Right lobe of liver (tissue), 6 donors: ENCODE results near the gene PRR15. TPM values are rescaled to one million over a fixed set of nuclear protein-coding genes. Genes with fewer than 3 reads are reported as not detected.

ENCODE experiments used
- ATAC-seq, 4 donors: fragments of 200-7000 bp; cut with Tn5 transposase; one replicate each; pipeline ENCODE4 v1.9.1; 2020; ENCODE audit warnings: mild to moderate bottlenecking in 4 of 4, moderate library complexity in 4 of 4
- DNase-seq, 3 donors: peaks; one replicate each; pipeline ENCODE4 v3.0.0-alpha.2; 2020
- H3K27ac ChIP-seq, 3 donors: fragments of 200-600 bp; one replicate each; pipeline ENCODE4 v1.8.0; 2022
- H3K27me3 ChIP-seq, 2 donors: fragments of 200-600 bp; one replicate each; pipeline ENCODE4 v1.8.0; 2022
- H3K36me3 ChIP-seq, 4 donors: fragments of 200-600 bp; sonication (generic) in 1 of 4; one replicate each; pipeline versions ENCODE4 v1.5.1 to v1.8.0; 2017 to 2022; ENCODE audit warnings: control low read depth in 1 of 4
- H3K4me1 ChIP-seq, 4 donors: fragments of 200-600 bp; sonication (generic) in 1 of 4; one replicate each; pipeline versions ENCODE4 v1.5.1 to v1.8.0; 2017 to 2022; ENCODE audit warnings: control low read depth in 1 of 4
- H3K4me3 ChIP-seq, 3 donors: fragments of 200-600 bp; one replicate each; pipeline ENCODE4 v1.8.0; 2022
- H3K9me3 ChIP-seq, 4 donors: fragments of 200-600 bp; sonication (generic) in 1 of 4; one replicate each; pipeline versions ENCODE4 v1.5.1 to v1.8.0; 2017 to 2022; ENCODE audit warnings: control low read depth in 1 of 4
- CTCF ChIP-seq, 4 donors: fragments of 200-600 bp in 3 of 4; fragments of 450-650 bp in 1 of 4; IDR thresholded peaks; one replicate each; pipeline versions ENCODE4 v1.5.1 to v1.8.0; 2016 to 2022; ENCODE audit warnings: antibody characterized with exemption in 4 of 4, mild to moderate bottlenecking in 2 of 4
- POLR2A ChIP-seq: fragments of 450-650 bp; IDR thresholded peaks from one replicate; pipeline ENCODE4 v1.6.1; 2017; ENCODE audit warnings: antibody characterized with exemption, mild to moderate bottlenecking
- WGBS: methylation state at CpG from one replicate; pipeline ENCODE4 v1.1.6; 2018; ENCODE audit warnings: low coverage, low lambda C conversion rate; ENCODE audit not compliant: insufficient coverage; ENCODE audit errors: missing lambda C conversion rate; 5-methylcytosine and 5-hydroxymethylcytosine counted together
- intact Hi-C, 2 donors: fragments of 100-400 bp; cut with DNase I; formaldehyde crosslinking; loops; one replicate each; pipeline versions ENCODE4 v1.11.2 to v1.14.1; 2022
- total RNA-seq, 6 experiments: library from RNA; depleted of rRNA in 2 of 6; stranded (reverse); fragments of >200 nt in 2 of 6; fragmentation: NEBNext Ultra II Directional in 3 of 6; extraction: Animal tissue kit (Norgen Biotek cat#: 25700) in 3 of 6; gene quantifications; one replicate each; pipeline versions ENCODE4 v1.1.0 to v1.2.4, GENCODE V29; 2016 to 2023
- donor health status: DM: no; HTN: yes; CAD: no.
- donor health status: DM: no; HTN: no; CAD: no.
- donor health status: DM: no; HTN: no; CAD: no.
- donor health status: DM: no; HTN: yes; CAD: no.
- donor health status: DM: no; HTN: yes; CAD: no.

Gene PRR15
- total RNA-seq, 6 experiments from 2014 or later: 0.18 to 1.3 (median 0.42) TPM; not detected in 3

GRCh38 chr7:29597266-29597665, 33.6 kb downstream of the PRR15 start:
- TF ChIP-seq CTCF (IDR thresholded peaks at IDR 0.05) (no peak), POLR2A (no peak)
- no peak overlapping the region for H3K27ac ChIP-seq
- no peaks in the 10 kb centered on the region for H3K9me3 ChIP-seq
- intact Hi-C loops: no loop called here
- H3K4me1 ChIP-seq: no peaks in the 10 kb centered on the region
- no peaks in the 10 kb centered on the region for H3K27me3 ChIP-seq
- WGBS: 100% methylated on average over 2 of the region's 2 CpGs
- DNase-seq (no peak), ATAC-seq (no peak)
- H3K36me3 ChIP-seq: no peaks in the 10 kb centered on the region
- no peak overlapping the region for H3K4me3 ChIP-seq

- Histone ChIP-seq H3K27ac (no peak overlapping the region), H3K9me3 (no peaks in the 10 kb centered on the region), H3K4me1 (no peaks in the 10 kb centered on the region), H3K4me3 (no peak overlapping the region), H3K36me3 (no peaks in the 10 kb centered on the region), H3K27me3 (no peaks in the 10 kb centered on the region)
- 81% methylated on average over 3 of the region's 3 CpGs for WGBS
- TF ChIP-seq CTCF (IDR thresholded peaks at IDR 0.05) (no peak), POLR2A (no peak)
- intact Hi-C loops: no loop called here
- ATAC-seq (no peak), DNase-seq (no peak)
Observed at GRCh38 chr7:29598137-29598536, 34.5 kb downstream of the PRR15 start.

- intact Hi-C loops: no loop called here
- Histone ChIP-seq H3K4me1 (no peaks in the 10 kb centered on the region), H3K9me3 (no peaks in the 10 kb centered on the region), H3K36me3 (no peaks in the 10 kb centered on the region), H3K27ac (no peak overlapping the region), H3K27me3 (no peaks in the 10 kb centered on the region), H3K4me3 (no peak overlapping the region)
- WGBS: 50% methylated on average over 8 of the region's 8 CpGs
- no peak for ATAC-seq
- DNase-seq: no peak
- TF ChIP-seq POLR2A: no peak
Observed at GRCh38 chr7:29598613-29599012, 35.0 kb downstream of the PRR15 start.

GRCh38 chr7:29599026-29599425, 35.4 kb downstream of the PRR15 start:
- Histone ChIP-seq H3K9me3 (no peaks in the 10 kb centered on the region), H3K4me1 (no peaks in the 10 kb centered on the region), H3K27ac (no peak overlapping the region), H3K27me3 (no peaks in the 10 kb centered on the region), H3K36me3 (no peaks in the 10 kb centered on the region), H3K4me3 (no peak overlapping the region)
- no peak for DNase-seq
- ATAC-seq: no peak
- TF ChIP-seq POLR2A (no peak), CTCF (IDR thresholded peaks at IDR 0.05) (no peak)
- intact Hi-C loops: no loop called here
- 88% methylated on average over 2 of the region's 2 CpGs for WGBS

GRCh38 chr7:29600661-29601060, 37.0 kb downstream of the PRR15 start:
- DNase-seq: no peak
- no peak overlapping the region for H3K4me3 ChIP-seq
- no peaks in the 10 kb centered on the region for H3K27me3 ChIP-seq
- TF ChIP-seq POLR2A (no peak), CTCF (IDR thresholded peaks at IDR 0.05) (no peak)
- no peaks in the 10 kb centered on the region for H3K9me3 ChIP-seq
- ATAC-seq: no peak
- intact Hi-C loops: no loop called here
- H3K27ac ChIP-seq: no peak overlapping the region
- 71% methylated on average over 2 of the region's 4 CpGs for WGBS
- H3K36me3 ChIP-seq: no peaks in the 10 kb centered on the region
- no peaks in the 10 kb centered on the region for H3K4me1 ChIP-seq
